ENCODE measurements around the gene HOMER2.

The HOMER2 gene

GRCh38 chr15:82933576-82933975 is 18.9 kb downstream of the HOMER2 start:
- Histone ChIP-seq H3K27me3 (ENCODE audit: insufficient read depth, low read length, poor library complexity) (no peaks in the 10 kb centered on the region), H3K79me2 (ENCODE audit: insufficient read depth, low read length) (no peaks in the 10 kb centered on the region), H3K9ac (ENCODE audit: low read depth, low read length) (no peak overlapping the region), H3K9me3 (ENCODE audit: insufficient read depth, low read length, severe bottlenecking) (no peaks in the 10 kb centered on the region), H3K27ac (ENCODE audit: low read length) (no peak overlapping the region), H2AFZ (ENCODE audit: low read depth, low read length) (no peak overlapping the region), H3K36me3 (ENCODE audit: insufficient read depth, low read length) (no peaks in the 10 kb centered on the region), H3K4me2 (ENCODE audit: insufficient read depth, low read length) (no peak overlapping the region), H4K20me1 (ENCODE audit: insufficient read depth, low read length) (no peaks in the 10 kb centered on the region), H3K4me1 (ENCODE audit: insufficient read depth, low read length) (no peaks in the 10 kb centered on the region), H3K4me3 (ENCODE audit: low read depth in 1 of 2, low read length in 2 of 2) (no peak overlapping the region)
- TF ChIP-seq, protein P1, sequence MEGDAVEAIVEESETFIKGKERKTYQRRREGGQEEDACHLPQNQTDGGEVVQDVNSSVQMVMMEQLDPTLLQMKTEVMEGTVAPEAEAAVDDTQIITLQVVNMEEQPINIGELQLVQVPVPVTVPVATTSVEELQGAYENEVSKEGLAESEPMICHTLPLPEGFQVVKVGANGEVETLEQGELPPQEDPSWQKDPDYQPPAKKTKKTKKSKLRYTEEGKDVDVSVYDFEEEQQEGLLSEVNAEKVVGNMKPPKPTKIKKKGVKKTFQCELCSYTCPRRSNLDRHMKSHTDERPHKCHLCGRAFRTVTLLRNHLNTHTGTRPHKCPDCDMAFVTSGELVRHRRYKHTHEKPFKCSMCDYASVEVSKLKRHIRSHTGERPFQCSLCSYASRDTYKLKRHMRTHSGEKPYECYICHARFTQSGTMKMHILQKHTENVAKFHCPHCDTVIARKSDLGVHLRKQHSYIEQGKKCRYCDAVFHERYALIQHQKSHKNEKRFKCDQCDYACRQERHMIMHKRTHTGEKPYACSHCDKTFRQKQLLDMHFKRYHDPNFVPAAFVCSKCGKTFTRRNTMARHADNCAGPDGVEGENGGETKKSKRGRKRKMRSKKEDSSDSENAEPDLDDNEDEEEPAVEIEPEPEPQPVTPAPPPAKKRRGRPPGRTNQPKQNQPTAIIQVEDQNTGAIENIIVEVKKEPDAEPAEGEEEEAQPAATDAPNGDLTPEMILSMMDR (IDR thresholded peaks at IDR 0.05; ENCODE audit: borderline replicate concordance, extremely low read depth, low read length, poor library complexity, severe bottlenecking) = no peak
- no peak for TF ChIP-seq EZH2 (IDR thresholded peaks at IDR 0.05; ENCODE audit: borderline replicate concordance, low read depth, low read length, severe bottlenecking)
- DNase-seq (no peak), ATAC-seq (ENCODE audit: insufficient read depth, low read depth) (no peak)

GRCh38 chr15:82931221-82931620 is 21.3 kb downstream of the HOMER2 start:
- TF ChIP-seq, protein P1 (IDR thresholded peaks at IDR 0.05; ENCODE audit: borderline replicate concordance, extremely low read depth, low read length, poor library complexity, severe bottlenecking) = no peak
- no peak for TF ChIP-seq EZH2 (IDR thresholded peaks at IDR 0.05; ENCODE audit: borderline replicate concordance, low read depth, low read length, severe bottlenecking)
- Histone ChIP-seq H3K9ac (ENCODE audit: low read depth, low read length) (no peak overlapping the region), H2AFZ (ENCODE audit: low read depth, low read length) (no peak overlapping the region), H3K4me2 (ENCODE audit: insufficient read depth, low read length) (no peak overlapping the region), H3K79me2 (ENCODE audit: insufficient read depth, low read length) (no peaks in the 10 kb centered on the region), H3K36me3 (ENCODE audit: insufficient read depth, low read length) (no peaks in the 10 kb centered on the region), H3K27ac (ENCODE audit: low read length) (no peak overlapping the region), H4K20me1 (ENCODE audit: insufficient read depth, low read length) (no peaks in the 10 kb centered on the region), H3K27me3 (ENCODE audit: insufficient read depth, low read length, poor library complexity) (no peaks in the 10 kb centered on the region), H3K4me3 (ENCODE audit: low read depth in 1 of 2, low read length in 2 of 2) (no peak overlapping the region), H3K4me1 (ENCODE audit: insufficient read depth, low read length) (no peaks in the 10 kb centered on the region), H3K9me3 (ENCODE audit: insufficient read depth, low read length, severe bottlenecking) (no peaks in the 10 kb centered on the region)
- ATAC-seq (ENCODE audit: insufficient read depth, low read depth) = no peak
- DNase-seq = no peak

DNA sequence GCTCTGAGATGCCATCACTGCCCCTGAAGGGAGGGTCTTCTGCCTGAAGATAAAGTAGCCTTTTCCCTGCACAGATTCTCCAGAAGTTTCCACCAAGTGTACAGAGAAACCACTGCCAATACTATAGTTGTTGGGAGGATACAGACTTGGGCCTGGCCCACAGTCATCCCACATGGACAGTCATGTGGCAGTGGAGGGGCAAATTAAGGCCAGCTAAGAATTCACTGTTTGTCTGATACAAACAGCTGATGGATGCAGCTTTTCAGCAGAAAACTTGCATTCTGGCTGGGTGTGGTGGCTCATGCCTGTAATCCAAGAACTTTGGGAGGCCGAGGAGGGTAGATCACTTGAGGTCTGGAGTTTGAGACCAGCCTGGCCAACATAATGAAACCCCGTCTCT is 22.1 kb downstream of the HOMER2 start:
- no peak overlapping the region for H2AFZ ChIP-seq (ENCODE audit: low read depth, low read length)
- no peaks in the 10 kb centered on the region for H3K79me2 ChIP-seq (ENCODE audit: insufficient read depth, low read length)
- no peak overlapping the region for H3K9ac ChIP-seq (ENCODE audit: low read depth, low read length)
- TF ChIP-seq EZH2 (IDR thresholded peaks at IDR 0.05; ENCODE audit: borderline replicate concordance, low read depth, low read length, severe bottlenecking) = no peak
- TF ChIP-seq, protein P1 (IDR thresholded peaks at IDR 0.05; ENCODE audit: borderline replicate concordance, extremely low read depth, low read length, poor library complexity, severe bottlenecking) = no peak
- H3K4me1 ChIP-seq (ENCODE audit: insufficient read depth, low read length) = no peaks in the 10 kb centered on the region
- no peaks in the 10 kb centered on the region for H3K27me3 ChIP-seq (ENCODE audit: insufficient read depth, low read length, poor library complexity)
- no peak for ATAC-seq (ENCODE audit: insufficient read depth, low read depth)
- H3K4me3 ChIP-seq (ENCODE audit: low read depth in 1 of 2, low read length in 2 of 2) = no peak overlapping the region
- no peaks in the 10 kb centered on the region for H4K20me1 ChIP-seq (ENCODE audit: insufficient read depth, low read length)
- H3K9me3 ChIP-seq (ENCODE audit: insufficient read depth, low read length, severe bottlenecking) = no peaks in the 10 kb centered on the region
- H3K4me2 ChIP-seq (ENCODE audit: insufficient read depth, low read length) = no peak overlapping the region
- H3K36me3 ChIP-seq (ENCODE audit: insufficient read depth, low read length) = no peaks in the 10 kb centered on the region
- no peak overlapping the region for H3K27ac ChIP-seq (ENCODE audit: low read length)
- no peak for DNase-seq

DNA sequence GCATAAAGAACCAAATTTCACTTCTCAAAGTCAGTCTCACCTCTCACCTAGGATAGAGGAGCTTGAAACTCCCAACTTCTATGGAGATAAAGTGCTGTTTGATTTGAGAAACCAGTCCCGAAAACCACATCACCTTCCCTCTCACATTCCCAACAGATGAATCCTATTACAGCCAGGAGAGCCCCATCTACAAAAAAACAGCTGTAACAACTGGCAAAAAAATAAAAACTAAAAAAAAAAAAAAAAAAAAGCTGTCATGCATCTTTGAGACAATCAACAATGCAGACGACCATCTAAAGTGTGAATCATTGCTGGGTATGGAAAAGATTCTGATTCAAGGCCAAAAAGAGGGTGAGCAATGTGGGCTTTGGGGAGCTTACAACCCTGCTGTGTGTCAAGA is 23.8 kb downstream of the HOMER2 start:
- Histone ChIP-seq H3K27me3 (ENCODE audit: insufficient read depth, low read length, poor library complexity) (no peaks in the 10 kb centered on the region), H3K9me3 (ENCODE audit: insufficient read depth, low read length, severe bottlenecking) (no peaks in the 10 kb centered on the region), H3K4me3 (ENCODE audit: low read depth in 1 of 2, low read length in 2 of 2) (no peak overlapping the region), H3K4me1 (ENCODE audit: insufficient read depth, low read length) (no peaks in the 10 kb centered on the region), H3K36me3 (ENCODE audit: insufficient read depth, low read length) (no peaks in the 10 kb centered on the region), H3K27ac (ENCODE audit: low read length) (no peak overlapping the region), H3K9ac (ENCODE audit: low read depth, low read length) (no peak overlapping the region), H2AFZ (ENCODE audit: low read depth, low read length) (no peak overlapping the region), H3K4me2 (ENCODE audit: insufficient read depth, low read length) (no peak overlapping the region), H4K20me1 (ENCODE audit: insufficient read depth, low read length) (no peaks in the 10 kb centered on the region), H3K79me2 (ENCODE audit: insufficient read depth, low read length) (no peaks in the 10 kb centered on the region)
- DNase-seq (no peak), ATAC-seq (ENCODE audit: insufficient read depth, low read depth) (no peak)
- no peak for TF ChIP-seq EZH2 (IDR thresholded peaks at IDR 0.05; ENCODE audit: borderline replicate concordance, low read depth, low read length, severe bottlenecking)
- TF ChIP-seq, protein P1 (IDR thresholded peaks at IDR 0.05; ENCODE audit: borderline replicate concordance, extremely low read depth, low read length, poor library complexity, severe bottlenecking) = no peak

All from DND-41 (cell line).